ENCODE data around the gene ONECUT3. TPM values are rescaled to one million over a fixed set of nuclear protein-coding genes. Genes with fewer than 3 reads are reported as not detected.

The ONECUT3 gene
- total and polyA plus RNA-seq, 2 donors (not counting 3 experiments of a cell fraction or from before 2014, with no cell fraction given), result not detected

- no TSS peak for BruUV-seq (replicated peaks)
Measured at GRCh38 chr19:1730157-1730556, 23.1 kb upstream of the ONECUT3 start.

More at GRCh38 chr19:1730157-1730556, 23.1 kb upstream of the ONECUT3 start:
- no peaks in the 10 kb centered on the region for H3K9me3 ChIP-seq (replicated peaks; ENCODE audit: control insufficient read depth, insufficient read depth, low read length)
- H3K79me2 ChIP-seq (ENCODE audit: control insufficient read depth, insufficient read depth, low read length), result no peaks in the 10 kb centered on the region
- CTCF ChIA-PET, result no interaction called here
- POLR2A ChIA-PET, result no interaction called here
- dilution Hi-C loops (cut with MboI; ENCODE audit: extremely low pct_ligation_motif_present, low sequenced_read_pairs) (no loop called here), intact Hi-C loops (cut with micrococcal nuclease) (no loop called here)
- FAIRE-seq (no peak), DNase-seq (ENCODE audit: low read depth, low spot score) (no peak)
- no peak overlapping the region for H2AFZ ChIP-seq (ENCODE audit: low read depth, low read length)
- no peaks in the 10 kb centered on the region for H4K20me1 ChIP-seq (replicated peaks; ENCODE audit: control insufficient read depth, extremely low read depth, insufficient read depth, low read length)
- H3K9ac ChIP-seq (replicated peaks; ENCODE audit: extremely low read depth, insufficient read depth, low read length), result no peak overlapping the region
- no peaks in the 10 kb centered on the region for H3K9me1 ChIP-seq (replicated peaks; ENCODE audit: control insufficient read depth, extremely low read depth, insufficient read depth, low read length)
- no peak for TF ChIP-seq EZH2 (IDR thresholded peaks at IDR 0.05; ENCODE audit: borderline replicate concordance, low read depth, low read length, severe bottlenecking)
- no peak for TF ChIP-seq POLR2AphosphoS5 (IDR thresholded peaks at IDR 0.05; ENCODE audit: insufficient read depth, low read depth, low read length)
- no peak for TF ChIP-seq POLR2A (IDR thresholded peaks at IDR 0.05; ENCODE audit: low read depth, low read length)
- TF ChIP-seq MAX (IDR thresholded peaks at IDR 0.05; ENCODE audit: insufficient read depth, insufficient read length), result no peak
- no peak for TF ChIP-seq CTCF (IDR thresholded peaks at IDR 0.05; ENCODE audit: extremely low read depth in 1 of 2, insufficient read depth in 1 of 2, low read depth in 1 of 2, low read length in 2 of 2)
- no peak for TF ChIP-seq MYC (IDR thresholded peaks at IDR 0.05; ENCODE audit: low read depth, low read length)
- TF ChIP-seq JUN (IDR thresholded peaks at IDR 0.05; ENCODE audit: borderline replicate concordance, insufficient read depth, insufficient read length, low read depth), result no peak
- TF ChIP-seq FOS (IDR thresholded peaks at IDR 0.05; ENCODE audit: borderline replicate concordance, insufficient read depth, low read length), result no peak
- no peak for TF ChIP-seq GATA2 (IDR thresholded peaks at IDR 0.05; ENCODE audit: insufficient read depth, insufficient read length, low read depth, low read length)
- no peak overlapping the region for H3K27ac ChIP-seq (ENCODE audit: insufficient read depth, low read depth, low read length)
- H3K4me1 ChIP-seq (ENCODE audit: control insufficient read depth, extremely low read depth, insufficient read depth, low read length), result peaks cover 3% of the 10 kb centered on the region
- H3K4me2 ChIP-seq (ENCODE audit: insufficient read depth, low read length), result no peak overlapping the region
- peaks cover 5% of the 10 kb centered on the region in 2 experiments for H3K27me3 ChIP-seq (ENCODE audit: control insufficient read depth in 2 of 2, insufficient read depth in 2 of 2, low read length in 2 of 2)
- H3K36me3 ChIP-seq (ENCODE audit: control insufficient read depth in 2 of 2, extremely low read depth in 1 of 2, insufficient read depth in 2 of 2, low read length in 2 of 2), result no peaks in the 10 kb centered on the region
- no peak overlapping the region for H3K4me3 ChIP-seq (replicated peaks in 1 of 3; ENCODE audit: insufficient read depth in 1 of 3, low read depth in 1 of 3, low read length in 3 of 3)
